Left ventricle myocardium inferior (tissue), 1 donor: ENCODE data around the gene ISOC2. TPM values are rescaled to one million over a fixed set of nuclear protein-coding genes. Genes with fewer than 3 reads are reported as not detected.
A peak's percentile ranks its signal among the peaks of the same experiment; 100 is the strongest.

Source experiments
- DNase-seq: peaks from one replicate; pipeline ENCODE4 v3.0.0-alpha.2; 2020
- H3K27ac ChIP-seq: fragments of 200-600 bp; replicated peaks from 2 replicates; pipeline ENCODE4 v1.8.0; 2021
- H3K27me3 ChIP-seq: fragments of 200-600 bp; 2 replicates; pipeline ENCODE4 v1.8.0; 2021; ENCODE audit warnings: low read depth
- H3K36me3 ChIP-seq: fragments of 200-600 bp; 2 replicates; pipeline ENCODE4 v1.8.0; 2021
- H3K4me1 ChIP-seq: fragments of 200-600 bp; 2 replicates; pipeline ENCODE4 v1.8.0; 2021
- H3K4me3 ChIP-seq: fragments of 200-600 bp; 2 replicates; pipeline ENCODE4 v1.8.0; 2021; ENCODE audit warnings: mild to moderate bottlenecking, moderate library complexity
- H3K9me3 ChIP-seq: fragments of 200-600 bp; replicated peaks from 2 replicates; pipeline ENCODE4 v1.8.0; 2021
- CTCF ChIP-seq: fragments of 200-600 bp; IDR thresholded peaks from 2 replicates; pipeline ENCODE4 v1.8.0; 2021; ENCODE audit warnings: antibody characterized with exemption, mild to moderate bottlenecking, borderline replicate concordance
- intact Hi-C: fragments of 100-400 bp; cut with micrococcal nuclease; formaldehyde crosslinking; loops from one replicate; pipeline ENCODE4 v1.11.0; 2022
- total RNA-seq: library from RNA; stranded (reverse); fragmentation: NEBNext Ultra II Directional; extraction: Animal tissue kit (Norgen Biotek cat#: 25700); gene quantifications from one replicate; pipeline ENCODE4 v1.2.1, GENCODE V29; 2021
- donor health status: DM: no; HTN: yes; CAD: no; lungs with severe emphysema.

The ISOC2 gene
- total RNA-seq, 1 donor from 2014 or later, result 52.6 TPM

- peaks cover 35% of the 10 kb centered on the region for H3K4me1 ChIP-seq
Measured at GRCh38 chr19:55464662-55465054, 3.2 kb upstream of the ISOC2 start, which contains the start of gene C19orf85. Gene C19orf85, minus strand, starts transcription at chr19:55464751. Its CDS starts 197 bp downstream, at chr19:55464554.

GRCh38 chr19:55464039-55464661, 2.7 kb upstream of the ISOC2 start:
- no peaks in the 10 kb centered on the region for H3K36me3 ChIP-seq
- H3K4me3 ChIP-seq, result no peak overlapping the region
- intact Hi-C loops, result no loop called here
- no peak for TF ChIP-seq CTCF
- H3K27ac ChIP-seq, result no peak overlapping the region
- H3K27me3 ChIP-seq, result no peaks in the 10 kb centered on the region
- peaks cover 37% of the 10 kb centered on the region for H3K4me1 ChIP-seq
- DNase-seq, result no peak
- no peaks in the 10 kb centered on the region for H3K9me3 ChIP-seq

More at GRCh38 chr19:55464662-55465054, 3.2 kb upstream of the ISOC2 start, which contains the start of gene C19orf85:
- intact Hi-C loops, result no loop called here
- Histone ChIP-seq H3K27me3 (no peaks in the 10 kb centered on the region), H3K9me3 (no peaks in the 10 kb centered on the region), H3K4me3 (no peak within 1 kb of the TSS), H3K27ac (no peak within 1 kb of the TSS), H3K36me3 (no peaks in the 10 kb centered on the region)
- DNase-seq, result no peak
- TF ChIP-seq CTCF, result no peak

- Histone ChIP-seq H3K9me3 (no peaks in the 10 kb centered on the region), H3K36me3 (no peaks in the 10 kb centered on the region), H3K4me3 (no peak overlapping the region), H3K27me3 (no peaks in the 10 kb centered on the region), H3K27ac (no peak overlapping the region), H3K4me1 (peaks cover 37% of the 10 kb centered on the region)
- DNase-seq, result no peak
- intact Hi-C loops, result no loop called here
- no peak for TF ChIP-seq CTCF
Measured at GRCh38 chr19:55463583-55464031, 2.2 kb upstream of the ISOC2 start.

GRCh38 chr19:55462722-55463121, 1.3 kb upstream of the ISOC2 start:
- H3K27ac ChIP-seq, result no peak overlapping the region
- H3K27me3 ChIP-seq, result no peaks in the 10 kb centered on the region
- H3K9me3 ChIP-seq, result no peaks in the 10 kb centered on the region
- no peaks in the 10 kb centered on the region for H3K36me3 ChIP-seq
- H3K4me3 ChIP-seq, result peak overlapping the region; percentile 81
- peaks cover 32% of the 10 kb centered on the region for H3K4me1 ChIP-seq
- DNase-seq, result no peak
- intact Hi-C loops, result no loop called here
- TF ChIP-seq CTCF, result no peak

GRCh38 chr19:55461974-55462626, 658 bp upstream of the ISOC2 start:
- Histone ChIP-seq H3K4me3 (peak overlapping the region; percentile 81), H3K4me1 (peaks cover 29% of the 10 kb centered on the region), H3K9me3 (no peaks in the 10 kb centered on the region), H3K27me3 (no peaks in the 10 kb centered on the region), H3K36me3 (no peaks in the 10 kb centered on the region), H3K27ac (peak overlapping the region; percentile 93)
- no peak for DNase-seq
- intact Hi-C loops, result no loop called here
- no peak for TF ChIP-seq CTCF
